ENCODE measurements around the gene CHD2.

The CHD2 gene

GRCh38 chr15:92981333-92981732, 81.2 kb downstream of the CHD2 start:
- peak overlapping the region; percentile 21 for H3K27ac ChIP-seq
- H3K4me3 ChIP-seq (ENCODE audit: low read depth, low read length), result no peak overlapping the region
- peaks cover 83% of the 10 kb centered on the region for H3K36me3 ChIP-seq (replicated peaks)
- no peaks in the 10 kb centered on the region for H3K27me3 ChIP-seq (replicated peaks)
- in situ Hi-C loops (cut with HindIII; ENCODE audit: low pct_ligation_motif_present, low sequenced_read_pairs), result no loop called here
- TF ChIP-seq CTCF (IDR thresholded peaks at IDR 0.05; ENCODE audit: low read depth, low read length, missing control alignments), result no peak
- DNase-seq, result no peak

GRCh38 chr15:92984161-92984560, 84.0 kb downstream of the CHD2 start:
- no peak overlapping the region for H3K4me3 ChIP-seq (ENCODE audit: low read depth, low read length)
- in situ Hi-C loops (cut with HindIII; ENCODE audit: low pct_ligation_motif_present, low sequenced_read_pairs), result no loop called here
- no peak for TF ChIP-seq CTCF (IDR thresholded peaks at IDR 0.05; ENCODE audit: low read depth, low read length, missing control alignments)
- H3K27me3 ChIP-seq (replicated peaks), result no peaks in the 10 kb centered on the region
- H3K27ac ChIP-seq, result no peak overlapping the region
- peaks cover 81% of the 10 kb centered on the region for H3K36me3 ChIP-seq (replicated peaks)
- DNase-seq, result no peak

- Histone ChIP-seq H3K36me3 (replicated peaks) (peaks cover 76% of the 10 kb centered on the region), H3K27me3 (replicated peaks) (no peaks in the 10 kb centered on the region), H3K27ac (no peak overlapping the region), H3K4me3 (ENCODE audit: low read depth, low read length) (no peak overlapping the region)
- TF ChIP-seq CTCF (IDR thresholded peaks at IDR 0.05; ENCODE audit: low read depth, low read length, missing control alignments), result no peak
- no peak for DNase-seq
- in situ Hi-C loops (cut with HindIII; ENCODE audit: low pct_ligation_motif_present, low sequenced_read_pairs), result no loop called here
Observed at GRCh38 chr15:92989470-92989869, 89.3 kb downstream of the CHD2 start.

- peaks cover 74% of the 10 kb centered on the region for H3K36me3 ChIP-seq (replicated peaks)
Observed at GRCh38 chr15:92990031-92990430, 89.9 kb downstream of the CHD2 start.

DNA sequence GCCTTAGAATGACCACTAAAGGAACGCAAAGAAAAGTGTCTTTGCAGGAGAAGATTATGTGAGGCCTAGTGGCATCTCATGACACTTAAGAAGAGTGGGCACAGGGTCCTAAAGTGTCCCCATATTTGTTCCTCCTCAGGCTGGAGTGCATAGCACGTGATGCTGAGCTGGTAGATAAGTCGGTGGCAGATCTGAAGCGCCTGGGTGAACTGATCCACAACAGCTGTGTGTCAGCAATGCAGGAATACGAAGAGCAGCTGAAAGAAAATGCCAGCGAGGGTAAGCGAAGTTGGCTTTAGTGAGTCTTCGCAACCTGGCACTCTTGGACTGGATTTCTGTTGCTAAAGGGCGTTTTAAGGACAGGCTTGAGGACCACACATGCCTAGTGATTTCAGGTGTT, 92.6 kb downstream of the CHD2 start:
- TF ChIP-seq CTCF (IDR thresholded peaks at IDR 0.05; ENCODE audit: low read depth, low read length, missing control alignments), result no peak

More at GRCh38 chr15:92990031-92990430, 89.9 kb downstream of the CHD2 start:
- in situ Hi-C loops (cut with HindIII; ENCODE audit: low pct_ligation_motif_present, low sequenced_read_pairs), result no loop called here
- no peaks in the 10 kb centered on the region for H3K27me3 ChIP-seq (replicated peaks)
- no peak for DNase-seq
- H3K4me3 ChIP-seq (ENCODE audit: low read depth, low read length), result no peak overlapping the region
- no peak overlapping the region for H3K27ac ChIP-seq
- no peak for TF ChIP-seq CTCF (IDR thresholded peaks at IDR 0.05; ENCODE audit: low read depth, low read length, missing control alignments)

GRCh38 chr15:92997821-92998220, 97.7 kb downstream of the CHD2 start:
- Histone ChIP-seq H3K27me3 (replicated peaks) (no peaks in the 10 kb centered on the region), H3K27ac (no peak overlapping the region), H3K36me3 (replicated peaks) (peaks cover 86% of the 10 kb centered on the region), H3K4me3 (ENCODE audit: low read depth, low read length) (no peak overlapping the region)
- no peak for TF ChIP-seq CTCF (IDR thresholded peaks at IDR 0.05; ENCODE audit: low read depth, low read length, missing control alignments)
- in situ Hi-C loops (cut with HindIII; ENCODE audit: low pct_ligation_motif_present, low sequenced_read_pairs), result no loop called here
- no peak for DNase-seq

More for the DNA sequence above, 92.6 kb downstream of the CHD2 start:
- Histone ChIP-seq H3K36me3 (replicated peaks) (peaks cover 82% of the 10 kb centered on the region), H3K27me3 (replicated peaks) (no peaks in the 10 kb centered on the region), H3K4me3 (ENCODE audit: low read depth, low read length) (no peak overlapping the region), H3K27ac (no peak overlapping the region)
- in situ Hi-C loops (cut with HindIII; ENCODE audit: low pct_ligation_motif_present, low sequenced_read_pairs), result no loop called here
- DNase-seq, result no peak

Data from brain microvascular endothelial cell (primary cell).